ENCODE data around the gene EPHB4. TPM values are rescaled to one million over a fixed set of nuclear protein-coding genes. Genes with fewer than 3 reads are reported as not detected.
"Not testable (repeated sequence)": the region's sequence is repeated elsewhere in the genome, so short reads cannot be mapped to it uniquely, and the experiment has no call there.

Gene EPHB4
- polyA plus RNA-seq, 5 donors = 79.7 to 112 (median 93.4) TPM

GRCh38 chr7:100856871-100857282, 29.6 kb upstream of the EPHB4 start:
- DNase-seq = no peak

GRCh38 chr7:100855515-100855914, 28.2 kb upstream of the EPHB4 start:
- DNase-seq = no peak

DNA sequence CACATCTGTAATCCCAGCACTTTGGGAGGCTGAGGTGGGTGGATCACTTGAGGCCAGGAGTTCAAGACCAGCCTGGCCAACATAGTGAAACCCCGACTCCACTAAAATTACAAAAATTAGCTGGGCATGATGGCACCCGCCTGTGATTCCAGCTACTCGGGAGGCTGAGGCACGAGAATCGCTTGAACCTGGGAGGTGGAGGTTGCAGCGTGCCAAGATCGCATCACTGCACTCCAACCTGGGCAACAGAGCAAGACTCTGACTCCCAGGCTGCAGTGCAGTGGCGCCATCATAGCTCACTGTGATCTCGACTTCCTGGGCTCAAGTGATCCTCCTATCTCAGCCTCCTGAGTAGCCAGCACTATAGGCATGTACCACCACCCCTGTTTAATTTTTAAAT, 27.6 kb upstream of the EPHB4 start:
- not testable (repeated sequence) for DNase-seq

GRCh38 chr7:100854146-100854895, 27.0 kb upstream of the EPHB4 start:
- DNase-seq = no peak

- peak; percentile 88 to 90 for DNase-seq
Measured at GRCh38 chr7:100852048-100852872, 24.9 kb upstream of the EPHB4 start, which contains the start of gene SLC12A9. SLC12A9 (plus strand) TSS chr7:100852713; CDS start chr7:100854198, 1,485 bp downstream.

DNA sequence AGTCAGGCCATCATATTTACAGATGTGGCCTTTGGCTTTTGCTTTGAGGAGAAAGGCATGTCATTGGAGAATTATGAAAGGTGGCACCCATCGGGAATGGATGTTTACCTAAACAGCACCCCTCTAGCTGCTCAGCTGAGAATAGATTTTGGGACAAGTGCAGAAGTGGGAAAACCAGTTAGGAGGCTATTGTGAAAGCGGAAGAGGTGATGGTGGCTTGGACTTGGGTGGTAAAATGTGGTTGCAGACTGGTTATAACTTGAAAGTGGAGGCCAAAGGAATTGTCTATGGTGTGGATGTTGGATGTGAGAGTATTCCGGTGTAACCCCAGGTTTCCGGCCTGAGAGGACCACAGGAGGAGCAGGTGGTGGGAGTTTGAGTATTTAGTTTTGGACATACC, 20.0 kb upstream of the EPHB4 start:
- DNase-seq = no peak

GRCh38 chr7:100840470-100841100, 13.3 kb upstream of the EPHB4 start:
- no peak for DNase-seq

GRCh38 chr7:100839361-100839760, 12.0 kb upstream of the EPHB4 start:
- no peak for DNase-seq

DNA sequence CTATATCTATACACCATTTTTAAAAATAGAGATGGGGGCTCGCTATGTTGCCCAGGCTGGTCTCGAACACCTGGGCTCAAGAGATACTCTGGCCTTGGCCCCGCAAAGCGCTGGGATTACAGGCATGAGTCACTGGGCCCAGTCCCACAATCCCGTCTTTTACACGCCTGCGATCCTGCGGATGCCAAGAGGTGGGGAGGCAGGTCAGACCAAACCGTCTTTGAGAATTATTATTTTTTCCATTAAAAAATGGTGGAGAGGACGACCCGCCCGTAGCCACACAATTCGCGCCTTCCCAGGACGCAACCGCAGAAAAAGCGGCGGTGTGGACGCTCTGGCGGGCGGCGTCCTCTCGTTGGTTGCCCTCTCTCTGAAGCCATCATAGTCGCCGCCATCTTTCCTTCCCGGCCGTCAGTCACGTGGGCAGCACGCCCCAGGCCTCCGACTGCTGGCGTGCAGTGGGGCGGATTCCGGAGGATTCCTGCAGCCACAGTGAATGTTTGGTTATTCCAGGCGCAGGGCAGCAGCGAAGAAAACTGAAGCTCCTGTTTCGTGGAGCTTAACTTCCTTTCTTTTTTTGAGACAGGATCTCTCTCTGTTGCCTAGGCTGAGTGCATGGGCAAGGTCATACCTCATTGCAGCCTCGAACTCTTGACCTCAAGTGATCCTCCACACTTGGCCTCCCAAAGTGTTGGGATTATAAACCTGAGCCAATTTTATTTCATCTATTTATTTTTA, 9.9 kb upstream of the EPHB4 start:
- DNase-seq = peak; percentile 89 to 91

GRCh38 chr7:100836812-100837098, 9.4 kb upstream of the EPHB4 start:
- no peak for DNase-seq

DNA sequence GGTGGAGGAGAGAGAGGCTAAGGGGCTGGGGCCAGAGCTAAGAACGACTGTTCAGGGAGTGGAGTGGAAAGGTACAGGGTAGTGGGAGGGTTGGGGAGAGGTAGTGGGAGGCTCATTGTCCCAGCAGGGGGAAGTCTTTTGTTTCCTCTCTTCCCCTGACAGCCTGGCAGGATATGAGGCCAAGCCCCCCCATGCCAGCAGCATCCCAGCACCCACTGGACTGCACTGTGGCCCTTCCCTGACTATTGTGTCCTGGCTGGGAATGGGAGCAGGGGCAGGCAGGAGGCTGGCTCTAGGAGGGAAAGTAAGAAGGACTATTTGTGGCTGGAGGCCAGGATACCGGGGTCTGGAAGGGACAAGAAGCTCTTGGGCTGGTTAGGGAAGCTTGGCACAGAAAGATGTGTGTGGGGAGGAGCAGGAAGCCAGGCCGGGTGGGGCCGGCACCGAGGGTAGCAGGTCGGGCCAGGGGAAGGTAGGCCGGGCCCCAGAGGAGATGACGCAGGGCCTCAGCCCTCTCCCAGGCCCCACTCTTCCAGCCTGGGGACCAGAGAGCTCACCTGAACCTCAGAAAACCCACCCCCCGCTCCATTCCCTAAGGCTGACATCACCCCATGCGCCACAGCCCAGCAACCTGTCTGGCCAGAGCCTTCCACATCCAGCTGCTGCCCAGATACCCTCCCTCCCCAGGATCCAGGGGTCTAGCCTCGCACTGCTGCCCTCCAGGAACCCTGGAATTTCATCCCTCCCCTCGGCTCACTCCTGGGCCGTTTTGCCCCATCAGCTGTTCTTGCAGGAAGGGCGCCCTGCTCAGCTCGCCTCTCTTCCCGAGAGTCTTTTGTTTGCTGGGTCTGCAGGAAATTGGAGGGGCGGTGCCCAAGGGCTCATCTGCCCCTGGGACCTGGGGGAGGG, 8.8 kb upstream of the EPHB4 start:
- peak; percentile 68 for DNase-seq

DNA sequence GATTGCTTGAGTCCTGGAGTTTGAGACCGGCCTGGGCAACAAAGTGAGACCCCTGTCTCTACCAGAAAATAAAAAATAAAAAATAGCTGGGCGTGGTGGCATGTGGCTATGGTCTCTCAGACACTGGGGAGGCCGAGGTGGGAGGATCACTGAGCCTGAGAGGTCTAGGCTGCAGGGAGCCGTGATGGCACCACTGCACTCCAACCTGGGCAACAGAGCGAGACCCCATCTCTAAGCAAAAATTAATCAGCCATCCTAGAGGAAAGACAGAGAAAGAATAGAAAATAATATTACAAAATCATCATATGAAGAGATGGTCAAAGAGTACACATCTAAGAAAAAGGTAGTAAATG, 4.9 kb upstream of the EPHB4 start:
- DNase-seq = no peak

DNA sequence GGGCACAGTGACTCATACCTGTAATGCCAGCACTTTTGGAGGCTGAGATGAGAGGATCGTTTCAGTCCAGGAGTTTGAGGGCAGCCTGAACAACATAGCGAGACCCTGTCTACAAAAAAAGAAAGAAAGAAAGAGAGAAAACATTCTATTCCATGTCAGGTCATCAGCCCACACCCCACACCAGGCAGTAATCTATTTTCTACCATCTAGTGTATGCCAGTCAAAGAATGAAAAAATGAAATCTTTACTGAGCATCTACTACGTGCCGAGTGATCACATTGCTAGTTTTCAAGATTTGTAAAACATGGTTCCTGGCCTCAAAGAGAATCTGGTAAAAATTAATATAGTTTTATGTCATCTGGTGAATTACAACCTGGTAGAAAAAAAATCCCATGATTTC, 3.1 kb upstream of the EPHB4 start:
- DNase-seq = no peak

GRCh38 chr7:100829150-100829716, 1.9 kb upstream of the EPHB4 start:
- DNase-seq = peak; percentile 42 to 44

DNA sequence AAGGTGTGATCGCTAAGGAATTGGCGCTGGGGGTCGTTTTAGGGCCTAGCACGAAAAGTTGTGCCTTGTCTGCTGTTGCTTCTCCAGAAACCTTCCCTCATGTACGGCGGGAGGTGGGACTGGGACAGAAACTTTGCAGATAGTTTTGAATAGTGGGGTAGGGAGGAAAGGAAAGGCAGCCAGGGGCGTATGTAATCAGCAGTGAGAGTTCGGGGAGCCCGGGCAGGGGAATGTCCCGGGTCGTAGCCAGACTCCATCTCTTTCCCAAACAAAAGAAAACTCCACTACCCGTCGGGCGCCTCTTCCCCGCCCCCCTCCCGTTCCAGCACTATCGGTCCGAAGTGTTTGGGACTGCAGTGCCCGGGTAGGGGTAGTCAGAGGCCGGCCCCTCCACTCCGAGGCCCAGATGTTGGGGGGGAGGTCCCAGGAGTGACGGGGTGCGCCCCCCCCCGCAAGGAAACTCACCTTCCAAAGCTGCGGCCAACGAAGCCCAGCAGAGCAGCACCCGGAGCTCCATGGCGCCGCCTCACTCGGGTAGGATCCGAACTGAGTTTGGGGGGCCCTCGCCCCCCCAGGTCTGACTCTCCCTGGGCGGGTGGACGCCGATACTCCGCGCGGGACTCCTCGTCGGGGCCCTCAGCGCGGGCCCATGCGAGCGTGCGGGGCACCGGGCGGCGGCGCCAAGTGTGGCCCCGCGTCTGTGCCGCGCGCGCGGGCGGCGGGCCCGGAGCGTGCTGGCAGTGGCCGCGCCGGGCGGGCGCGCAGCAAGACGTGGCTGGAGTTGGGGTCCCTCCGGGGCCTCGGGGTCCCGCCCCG, 601 bp downstream of the EPHB4 start:
- peak in 1 of 2 donors; percentile 28 for DNase-seq

DNA sequence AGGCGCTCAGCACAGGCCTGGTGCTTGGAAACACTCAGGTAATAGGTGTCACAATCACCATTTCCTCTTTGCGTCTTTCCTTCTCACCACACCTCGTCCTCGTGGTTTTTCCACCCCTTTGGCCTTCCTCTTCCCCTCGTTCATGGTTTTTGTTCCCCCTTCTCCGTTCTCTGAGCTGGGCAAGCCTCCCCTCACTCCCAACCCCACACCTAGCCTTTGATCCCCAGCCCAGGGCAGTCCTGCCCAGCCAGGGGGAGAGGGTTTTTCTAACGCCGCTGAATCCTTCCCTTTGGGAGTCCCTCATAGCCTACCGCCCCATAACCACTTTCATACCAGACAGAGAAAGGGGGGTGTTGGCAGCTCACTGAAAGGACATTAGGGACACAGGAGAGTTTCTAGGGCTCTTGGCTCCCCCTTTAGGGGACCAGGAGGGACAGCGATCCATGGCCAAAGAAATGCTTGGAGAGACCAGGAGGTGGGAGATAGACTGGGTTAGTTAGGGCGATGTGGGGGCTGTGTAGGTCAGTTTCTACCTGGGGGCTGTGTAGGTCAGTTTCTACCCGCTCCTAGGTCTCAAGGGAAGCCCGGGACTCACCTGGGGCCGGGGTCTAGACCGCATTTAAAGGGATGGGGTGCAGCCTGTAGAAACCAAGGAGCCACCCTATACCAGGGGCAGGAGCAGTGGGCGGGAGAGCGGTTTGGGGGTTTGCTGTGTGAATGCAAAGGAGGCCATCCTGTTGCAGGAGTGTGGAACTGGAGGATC, 1.4 kb downstream of the EPHB4 start:
- DNase-seq = peak in 1 of 2 donors; percentile 62

- no peak for DNase-seq
Measured at GRCh38 chr7:100825215-100825671, 2.1 kb downstream of the EPHB4 start.

- no peak for DNase-seq
Measured at GRCh38 chr7:100824499-100825214, 2.7 kb downstream of the EPHB4 start.

All from right lung (tissue), 5 donors.